Urinary bladder (tissue), 4 donors: Measurements from ENCODE around the gene KRTAP12-1. TPM values are rescaled to one million over a fixed set of nuclear protein-coding genes. Genes with fewer than 3 reads are reported as not detected.
"Not testable (repeated sequence)": the region's sequence is repeated elsewhere in the genome, so short reads cannot be mapped to it uniquely, and the experiment has no call there.

ENCODE experiments used
- DNase-seq: peaks from one replicate; pipeline ENCODE4 v3.0.0-alpha.2; 2015; ENCODE audit errors: extremely low spot score
- H3K27ac ChIP-seq: one replicate; pipeline ENCODE4 v1.5.1; 2013; ENCODE audit warnings: low read depth, mild to moderate bottlenecking, moderate library complexity
- H3K36me3 ChIP-seq: one replicate; pipeline ENCODE4 v1.6.1; 2013; ENCODE audit warnings: mild to moderate bottlenecking, moderate library complexity; ENCODE audit not compliant: insufficient read depth
- H3K4me1 ChIP-seq: one replicate; pipeline ENCODE4 v1.6.1; 2013; ENCODE audit warnings: mild to moderate bottlenecking, moderate library complexity; ENCODE audit not compliant: insufficient read depth
- H3K4me3 ChIP-seq: one replicate; pipeline ENCODE4 v1.5.1; 2013; ENCODE audit warnings: low read depth, low read length
- WGBS: extraction: QIAGEN DNeasy Blood & Tissue Kit; methylation state at CpG from one replicate; pipeline ENCODE4 v1.1.7; 2013; 5-methylcytosine and 5-hydroxymethylcytosine counted together
- polyA plus RNA-seq: library from polyadenylated mRNA; stranded (reverse); fragments of 200-250 nt; gene quantifications from one replicate; pipeline ENCODE4 v1.2.3, GENCODE V29; 2013
- total RNA-seq: library from RNA; depleted of rRNA; stranded (reverse); fragments of >200 nt; gene quantifications from one replicate; pipeline ENCODE4 v1.2.3, GENCODE V29; 2014
- donor health status: healthy with polysubstance abuse.
- donor health status: healthy.

Gene KRTAP12-1
- total and polyA plus RNA-seq, 2 donors, result not detected

DNA sequence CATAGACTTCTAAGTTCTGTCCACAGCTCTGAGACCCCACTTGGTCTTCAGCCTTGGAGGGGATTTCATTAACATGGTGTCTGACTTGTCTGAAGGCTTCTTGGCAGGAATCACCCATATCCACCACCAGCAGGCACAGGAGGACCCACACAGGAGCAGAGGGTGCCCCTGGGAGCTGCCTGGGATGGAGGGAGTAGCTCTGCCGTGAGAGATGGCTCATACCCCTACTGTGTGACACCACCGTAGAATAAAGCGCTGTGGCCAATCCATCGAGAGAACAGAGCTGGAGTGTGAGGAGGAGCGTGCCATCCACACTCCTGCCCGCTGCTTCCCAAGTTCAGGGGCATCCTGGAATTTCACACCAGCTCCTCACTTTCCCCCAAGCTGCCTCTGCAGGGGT, 3.1 kb upstream of the KRTAP12-1 start:
- not testable (repeated sequence) for DNase-seq, H3K36me3 ChIP-seq, H3K27ac ChIP-seq, H3K4me1 ChIP-seq, H3K4me3 ChIP-seq
- 92% methylated on average over 6 of the region's 6 CpGs for WGBS

DNA sequence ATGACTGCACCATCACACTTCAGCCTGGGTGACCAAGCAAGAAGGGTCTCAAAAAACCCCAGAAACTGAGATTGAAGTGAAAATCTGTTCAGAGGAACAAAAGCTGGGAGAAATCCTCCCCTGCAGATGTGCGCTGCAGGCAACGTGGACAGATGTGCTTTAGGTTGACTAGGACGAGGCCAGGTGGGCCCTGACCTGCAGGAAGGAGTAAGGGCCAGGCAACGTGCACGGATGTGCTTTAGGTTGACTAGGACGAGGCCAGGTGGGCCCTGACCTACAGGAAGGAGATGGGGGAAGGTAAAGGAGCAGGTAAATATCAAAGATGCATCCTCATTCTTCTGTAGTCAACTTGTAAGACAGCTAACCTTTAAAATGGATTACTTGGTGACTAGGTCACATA, 2.5 kb upstream of the KRTAP12-1 start:
- whole genome bisulfite sequencing, result 76% methylated on average over 6 of the region's 6 CpGs
- H3K36me3 ChIP-seq, result no peaks in the 10 kb centered on the region

GRCh38 chr21:44684077-44684476, 2.1 kb upstream of the KRTAP12-1 start:
- no peak for DNase-seq
- 75% methylated on average over 7 of the region's 7 CpGs for WGBS
- no peaks in the 10 kb centered on the region for H3K4me1 ChIP-seq
- no peak overlapping the region for H3K4me3 ChIP-seq
- no peak overlapping the region for H3K27ac ChIP-seq
- H3K36me3 ChIP-seq, result no peaks in the 10 kb centered on the region

More for the DNA sequence above, 2.5 kb upstream of the KRTAP12-1 start:
- H3K4me3 ChIP-seq, result no peak overlapping the region
- no peaks in the 10 kb centered on the region for H3K4me1 ChIP-seq
- no peak for DNase-seq
- no peak overlapping the region for H3K27ac ChIP-seq

DNA sequence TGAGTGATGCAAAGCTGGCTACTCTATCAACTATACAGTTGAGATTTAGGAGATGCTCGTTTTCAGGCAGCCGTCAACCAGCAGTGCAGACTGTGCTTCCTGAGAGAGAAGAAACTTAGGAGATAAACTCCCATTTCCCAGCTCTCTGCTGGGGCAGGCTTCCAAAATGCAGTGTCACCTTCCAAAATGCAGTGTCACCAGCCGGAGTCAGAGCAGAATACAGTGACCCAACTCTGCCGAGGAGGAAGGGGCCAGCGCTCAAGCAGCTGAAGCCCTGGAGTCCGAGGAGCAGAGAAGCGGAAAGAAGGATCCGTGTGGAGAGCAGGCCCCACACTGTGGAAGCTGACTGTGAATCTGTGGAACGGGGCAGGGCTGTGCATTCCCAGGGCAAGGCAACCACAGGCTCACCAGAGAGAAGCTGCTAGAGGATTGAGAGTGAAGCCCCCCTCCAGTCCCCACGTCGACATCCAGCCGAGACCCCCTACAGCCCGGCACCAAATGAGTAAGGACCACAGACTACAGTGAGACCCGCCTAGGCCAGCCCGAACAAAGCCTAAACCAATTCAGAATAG, 703 bp upstream of the KRTAP12-1 start:
- Histone ChIP-seq H3K4me1 (no peaks in the 10 kb centered on the region), H3K36me3 (no peaks in the 10 kb centered on the region), H3K4me3 (no peak overlapping the region), H3K27ac (no peak overlapping the region)
- WGBS, result 76% methylated on average over 15 of the region's 15 CpGs
- DNase-seq, result no peak

GRCh38 chr21:44681152-44681551, 811 bp downstream of the KRTAP12-1 start:
- no peak for DNase-seq
- H3K36me3 ChIP-seq, result no peaks in the 10 kb centered on the region
- H3K27ac ChIP-seq, result no peak overlapping the region
- H3K4me3 ChIP-seq, result no peak overlapping the region
- WGBS, result 80% methylated on average over 11 of the region's 11 CpGs
- no peaks in the 10 kb centered on the region for H3K4me1 ChIP-seq

- DNase-seq, result no peak
- Histone ChIP-seq H3K4me1 (no peaks in the 10 kb centered on the region), H3K36me3 (no peaks in the 10 kb centered on the region), H3K27ac (no peak overlapping the region), H3K4me3 (no peak overlapping the region)
- 95% methylated on average over 13 of the region's 13 CpGs for WGBS
Observed at GRCh38 chr21:44677881-44678280, 4.1 kb downstream of the KRTAP12-1 start.

GRCh38 chr21:44671911-44672310, 10.1 kb downstream of the KRTAP12-1 start:
- H3K4me3 ChIP-seq, result no peak overlapping the region

DNA sequence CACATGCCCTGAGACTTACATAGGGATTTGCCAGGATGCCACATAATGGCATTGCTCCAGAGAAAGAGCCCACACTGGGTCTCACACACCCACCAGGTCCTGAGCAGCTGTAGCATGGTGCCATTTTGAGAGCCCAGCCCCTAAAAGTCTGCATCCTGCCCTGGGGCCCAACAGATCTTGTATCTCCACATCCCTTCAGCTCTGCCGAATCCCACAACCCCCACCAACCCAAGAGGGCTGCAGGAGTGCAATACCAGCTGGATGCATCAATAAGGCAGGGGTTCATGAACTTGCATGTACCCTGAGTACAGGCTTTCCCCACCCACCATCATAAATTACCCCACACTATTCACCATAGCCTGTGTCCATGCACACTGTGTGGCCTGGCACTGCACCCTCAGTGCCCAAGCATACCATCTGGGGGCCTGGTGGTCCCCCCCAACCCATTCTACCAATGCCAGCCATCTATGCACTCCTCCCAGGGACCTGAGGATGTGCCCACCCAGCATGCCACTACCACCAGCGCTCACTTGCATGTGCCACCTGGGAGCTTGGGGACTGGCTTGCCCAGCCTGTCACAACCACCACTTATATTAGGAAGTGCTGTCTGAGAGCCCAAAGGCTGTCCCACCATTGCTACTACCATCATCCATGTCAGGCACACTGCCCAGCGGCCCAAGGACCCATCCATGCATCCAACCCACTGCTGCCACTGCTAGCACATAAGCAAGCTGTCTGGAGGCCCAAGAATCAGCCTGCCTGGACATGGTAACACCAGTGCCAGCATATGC, 11.1 kb downstream of the KRTAP12-1 start:
- H3K27ac ChIP-seq, result no peak overlapping the region
- no peaks in the 10 kb centered on the region for H3K36me3 ChIP-seq
- WGBS, result 72% methylated on average over 3 of the region's 3 CpGs
- no peak overlapping the region for H3K4me3 ChIP-seq
- no peaks in the 10 kb centered on the region for H3K4me1 ChIP-seq
- no peak for DNase-seq

More at GRCh38 chr21:44671911-44672310, 10.1 kb downstream of the KRTAP12-1 start:
- WGBS, result 100% methylated on average over 1 of the region's 1 CpG
- H3K36me3 ChIP-seq, result no peaks in the 10 kb centered on the region
- no peaks in the 10 kb centered on the region for H3K4me1 ChIP-seq
- DNase-seq, result no peak
- H3K27ac ChIP-seq, result no peak overlapping the region

GRCh38 chr21:44667612-44668011, 14.4 kb downstream of the KRTAP12-1 start:
- Histone ChIP-seq H3K36me3 (no peaks in the 10 kb centered on the region), H3K4me1 (no peaks in the 10 kb centered on the region), H3K4me3 (no peak overlapping the region), H3K27ac (no peak overlapping the region)
- no peak for DNase-seq
- WGBS, result 76% methylated on average over 1 of the region's 1 CpG

- Histone ChIP-seq H3K4me1 (no peaks in the 10 kb centered on the region), H3K27ac (no peak within 1 kb of the TSS), H3K36me3 (no peaks in the 10 kb centered on the region), H3K4me3 (no peak within 1 kb of the TSS)
- DNase-seq, result no peak
- WGBS, result 73% methylated on average over 19 of the region's 19 CpGs
Observed at GRCh38 chr21:44666401-44667320, 15.3 kb downstream of the KRTAP12-1 start, which contains the start of gene KRTAP12-2. Gene KRTAP12-2, minus strand, starts transcription at chr21:44666927. Its CDS starts 41 bp downstream, at chr21:44666886.

DNA sequence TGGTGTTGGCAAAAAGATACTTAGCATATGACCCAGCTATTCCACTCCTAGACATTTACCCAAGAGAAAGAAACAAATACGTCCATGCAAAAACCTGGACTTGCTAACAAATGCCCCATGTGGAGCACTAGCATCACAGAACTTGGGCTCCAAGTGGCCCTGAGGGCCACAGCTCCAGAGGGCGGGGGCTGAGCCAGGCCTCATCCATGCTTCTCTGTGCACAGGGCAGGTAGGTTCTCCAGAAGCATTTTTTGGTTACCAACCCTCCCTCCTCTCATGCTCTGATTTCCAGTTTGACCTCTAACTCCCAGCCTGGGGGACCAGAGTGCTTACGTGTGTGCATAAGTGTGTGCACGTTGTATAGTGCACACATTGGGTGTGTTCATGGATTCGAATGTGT, 17.3 kb downstream of the KRTAP12-1 start:
- no peak overlapping the region for H3K4me3 ChIP-seq
- DNase-seq, result no peak
- no peaks in the 10 kb centered on the region for H3K36me3 ChIP-seq
- no peaks in the 10 kb centered on the region for H3K4me1 ChIP-seq
- 83% methylated on average over 5 of the region's 5 CpGs for WGBS
- H3K27ac ChIP-seq, result no peak overlapping the region

- H3K4me3 ChIP-seq, H3K27ac ChIP-seq, DNase-seq, H3K4me1 ChIP-seq, H3K36me3 ChIP-seq: not testable (repeated sequence)
- WGBS, result 44% methylated on average over 7 of the region's 7 CpGs
Observed at GRCh38 chr21:44661567-44661966, 20.4 kb downstream of the KRTAP12-1 start.

DNA sequence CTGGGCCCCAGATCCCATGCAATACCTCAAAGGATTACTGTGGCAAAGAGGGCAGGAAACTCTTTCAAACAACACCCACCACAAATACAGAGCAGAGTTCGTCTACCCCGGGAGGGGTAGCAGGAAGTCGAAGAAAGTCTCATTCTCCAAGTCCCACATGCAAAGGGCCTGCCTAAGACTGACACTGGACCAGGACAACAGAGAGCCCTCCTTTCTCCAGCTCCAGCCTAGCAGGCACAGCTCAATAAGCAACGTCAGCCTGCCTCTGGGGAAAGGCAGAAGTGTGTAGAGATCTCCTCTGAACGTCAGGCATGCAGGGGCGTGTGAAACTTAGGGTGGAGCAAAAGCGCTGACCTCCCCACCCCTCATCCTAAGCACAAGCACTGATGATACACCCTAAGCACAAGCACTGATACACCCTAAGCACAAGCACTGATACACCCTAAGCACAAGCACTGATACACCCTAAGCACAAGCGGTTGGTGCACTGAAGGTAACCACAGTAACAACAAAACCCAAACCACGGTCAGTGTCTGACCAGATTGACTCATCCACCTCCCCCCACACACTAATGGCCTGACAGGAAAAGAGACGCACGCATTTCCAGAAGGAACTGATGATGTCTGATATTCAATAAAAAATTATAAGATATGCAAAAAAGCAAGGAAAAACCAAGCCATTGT, 22.9 kb downstream of the KRTAP12-1 start:
- DNase-seq, result no peak
- H3K36me3 ChIP-seq, result no peaks in the 10 kb centered on the region

More for the DNA sequence above, 22.9 kb downstream of the KRTAP12-1 start:
- no peak overlapping the region for H3K27ac ChIP-seq
- no peaks in the 10 kb centered on the region for H3K4me1 ChIP-seq
- WGBS, result 57% methylated on average over 11 of the region's 11 CpGs
- H3K4me3 ChIP-seq, result no peak overlapping the region
